HepG2 (cell line): ENCODE results near the gene NUAK2. TPM values are rescaled to one million over a fixed set of nuclear protein-coding genes. Genes with fewer than 3 reads are reported as not detected.
"Not testable (repeated sequence)": the region's sequence is repeated elsewhere in the genome, so short reads cannot be mapped to it uniquely, and the experiment has no call there.

Source experiments
- ATAC-seq: fragments of 200-7000 bp; cut with Tn5 transposase; 3 replicates; pipeline ENCODE4 v1.9.1; 2020; ENCODE audit warnings: mild to moderate bottlenecking, moderate library complexity
- BruUV-seq: library from RNA; stranded (reverse); fragments of 400-500 nt; replicated peaks from 2 replicates; lab custom pipeline; 2021; lab: Mats Ljungman, UMichigan
- CTCF ChIA-PET: fragments of 300-600 bp; formaldehyde crosslinking; extraction: SDS; loops from one replicate; lab custom pipeline; 2021; ENCODE audit warnings: low total read pairs, inconsistent platforms, low intra/inter-chr PET ratio; lab: Yijun Ruan, JAX
- POLR2A ChIA-PET: fragments of 350-600 bp; sonication (Branson Sonifier 250); formaldehyde crosslinking; loops from one replicate; lab custom pipeline; 2020; ENCODE audit warnings: antibody characterized with exemption, inconsistent platforms; lab: Yijun Ruan, JAX
- DNase-seq: peaks from one replicate; pipeline ENCODE4 v3.0.0-alpha.2; 2015; ENCODE audit warnings: low spot score
- FAIRE-seq: peaks from 3 replicates; lab custom pipeline; 2011; peaks lifted over from hg19 to GRCh38; lab: Jason Lieb, UNC
- H2AFZ ChIP-seq: one replicate; pipeline ENCODE4 v1.6.1; 2011; ENCODE audit warnings: low read length, inconsistent platforms
- H3K27ac ChIP-seq: fragments of 300-600 bp; 3 replicates; pipeline ENCODE4 v1.8.0; 2011; ENCODE audit warnings: mixed run types, mild to moderate bottlenecking, mixed read lengths, low read length, inconsistent platforms; ENCODE audit not compliant: insufficient read depth; ENCODE audit errors: extremely low read length
- H3K27me3 ChIP-seq, 2 experiments: fragments of 200-600 bp in 1 of 2; 2 replicates in 1 of 2; 3 replicates in 1 of 2; pipeline versions ENCODE4 v1.6.0 to v1.8.0; 2011; ENCODE audit warnings: low read length in 2 of 2, mild to moderate bottlenecking in 2 of 2, moderate library complexity in 2 of 2, inconsistent platforms in 1 of 2; ENCODE audit not compliant: insufficient read depth in 2 of 2, control insufficient read depth in 1 of 2
- H3K36me3 ChIP-seq, 2 experiments: fragments of 200-600 bp in 1 of 2; replicated peaks in 1 of 2; 2 replicates in 1 of 2; 3 replicates in 1 of 2; pipeline versions ENCODE4 v1.5.1 to v1.8.0; 2011; ENCODE audit warnings: low read length in 2 of 2, inconsistent platforms in 1 of 2; ENCODE audit not compliant: insufficient read depth in 2 of 2, control insufficient read depth in 1 of 2
- H3K4me1 ChIP-seq: 2 replicates; pipeline ENCODE4 v1.5.1; 2012; ENCODE audit warnings: low read length, inconsistent platforms; ENCODE audit not compliant: insufficient read depth
- H3K4me2 ChIP-seq: 2 replicates; pipeline ENCODE4 v1.6.0; 2011; ENCODE audit warnings: low read depth, low read length, inconsistent platforms
- H3K4me3 ChIP-seq, 3 experiments: fragments of 200-600 bp in 1 of 3; sonication (generic), shearing (Covaris generic) in 1 of 3; replicated peaks in 1 of 3; 2 replicates each; pipeline ENCODE4 v1.5.1; 2011 to 2016; ENCODE audit warnings: low read length in 3 of 3, inconsistent platforms in 2 of 3, low read depth in 2 of 3, mild to moderate bottlenecking in 2 of 3, control low read depth in 1 of 3, mixed read lengths in 1 of 3; ENCODE audit not compliant: insufficient read depth in 1 of 3
- H3K79me2 ChIP-seq: one replicate; pipeline ENCODE4 v1.6.1; 2011; ENCODE audit warnings: low read length, inconsistent platforms; ENCODE audit not compliant: insufficient read depth
- H3K9ac ChIP-seq: 2 replicates; pipeline ENCODE4 v1.6.0; 2011; ENCODE audit warnings: mild to moderate bottlenecking, low read depth, low read length, inconsistent platforms; ENCODE audit not compliant: insufficient read depth
- H3K9me3 ChIP-seq: 2 replicates; pipeline ENCODE4 v1.5.1; 2012; ENCODE audit warnings: mild to moderate bottlenecking, low read length
- H4K20me1 ChIP-seq: 2 replicates; pipeline ENCODE4 v1.6.0; 2011; ENCODE audit warnings: inconsistent platforms, mild to moderate bottlenecking, low read length, moderate library complexity; ENCODE audit not compliant: insufficient read depth
- HNRNPL ChIP-seq: fragments of 200-400 bp; formaldehyde crosslinking; IDR thresholded peaks from 2 replicates; pipeline ENCODE4 v1.6.1; 2017; ENCODE audit warnings: mild to moderate bottlenecking, low read depth, low read length
- MBD4 ChIP-seq: IDR thresholded peaks from 2 replicates; pipeline ENCODE4 v1.6.1; 2012; ENCODE audit warnings: low read length, inconsistent platforms, borderline replicate concordance
- WGBS: methylation state at CpG from one replicate; pipeline ENCODE4 v1.1.6; 2017; ENCODE audit warnings: low lambda C conversion rate; 5-methylcytosine and 5-hydroxymethylcytosine counted together
- in situ Hi-C: cut with HindIII; loops from 2 replicates; pipeline ENCODE4 v1.10.0; 2017; ENCODE audit warnings: low pct_unique_long_range_greater_than_20kb; ENCODE audit not compliant: extremely low pct_ligation_motif_present
- intact Hi-C: fragments of 100-400 bp; cut with micrococcal nuclease; formaldehyde crosslinking; loops from one replicate; pipeline ENCODE4 v1.10.0; 2022; ENCODE audit not compliant: unreplicated experiment
- polyA plus RNA-seq, 8 experiments: library from polyadenylated mRNA; depleted of rRNA in 3 of 8; stranded (reverse) in 7 of 8; unstranded in 1 of 8; fragments of >200 nt; fragmentation: Illumina TruSeq in 4 of 8; extraction: Trizol in 4 of 8; gene quantifications; 2 replicates each; pipeline versions ENCODE4 v1.2.1 to v1.2.3, GENCODE V29; 2011 to 2016; ENCODE audit warnings: low read depth in 4 of 8, missing spikeins in 1 of 8, mixed read lengths in 1 of 8; ENCODE audit not compliant: insufficient read depth in 1 of 8
- total RNA-seq, 5 experiments: library from RNA; depleted of rRNA; stranded (reverse); fragments of >200 nt; fragmentation: Illumina TruSeq; extraction: Trizol; gene quantifications; 2 replicates each; pipeline ENCODE4 v1.2.3, GENCODE V29; 2016; ENCODE audit warnings: low read depth in 1 of 5

The NUAK2 gene
- total and polyA plus RNA-seq, 2 of the 13 experiments (the other 11 are each of a cell fraction or from before 2014, with no cell fraction given), result 0.75 to 1.1 TPM

GRCh38 chr1:205365086-205365485 lies 43.5 kb upstream of the NUAK2 start:
- not testable (repeated sequence) for ATAC-seq

GRCh38 chr1:205360891-205361290 lies 39.3 kb upstream of the NUAK2 start:
- Histone ChIP-seq H3K4me1 (0 out of 2 replicates have a peak, but pooled peaks cover 4% of the 10 kb centered on the region), H3K4me2 (no peak overlapping the region), H3K36me3 (no peaks in the 10 kb centered on the region), H3K9ac (no peak overlapping the region), H2AFZ (no peak overlapping the region), H3K4me3 (no peak overlapping the region), H3K9me3 (no peaks in the 10 kb centered on the region), H4K20me1 (no peaks in the 10 kb centered on the region), H3K27me3 (peaks cover 0 to 33% of the 10 kb centered on the region in 2 experiments; a peak in 2 of 5 replicates), H3K27ac (no peak overlapping the region), H3K79me2 (no peaks in the 10 kb centered on the region)
- FAIRE-seq, result no peak
- WGBS, result 43% methylated on average over 4 of the region's 4 CpGs
- in situ Hi-C loops, result no loop called here
- no peak for ATAC-seq
- CTCF ChIA-PET, result no interaction called here
- no peak for DNase-seq
- TF ChIP-seq MBD4 (no peak), HNRNPL (no peak)
- no TSS peak for BruUV-seq
- POLR2A ChIA-PET, result no interaction called here
- intact Hi-C loops, result no loop called here

More at GRCh38 chr1:205365086-205365485, 43.5 kb upstream of the NUAK2 start:
- H3K9me3 ChIP-seq, H3K4me2 ChIP-seq, H3K4me1 ChIP-seq, H3K27ac ChIP-seq, DNase-seq, in situ Hi-C loops, POLR2A ChIA-PET, intact Hi-C loops, H2AFZ ChIP-seq, BruUV-seq, FAIRE-seq, H3K4me3 ChIP-seq, H3K36me3 ChIP-seq, H4K20me1 ChIP-seq, H3K79me2 ChIP-seq, CTCF ChIA-PET, H3K9ac ChIP-seq: not testable (repeated sequence)
- 43% methylated on average over 8 of the region's 8 CpGs for WGBS
- peaks cover 1 to 18% of the 10 kb centered on the region in 2 experiments; a peak in 3 of 5 replicates for H3K27me3 ChIP-seq
